Ammon's horn (tissue), 1 donor: ENCODE results near the gene TASOR2.

Experiments used
- DNase-seq: peaks from one replicate; pipeline ENCODE4 v3.0.0-alpha.2; 2016; ENCODE audit warnings: low spot score

Gene TASOR2

GRCh38 chr10:5684971-5685763 lies 529 bp downstream of the TASOR2 start:
- peak; percentile 81 for DNase-seq

GRCh38 chr10:5685764-5686240 lies 1.2 kb downstream of the TASOR2 start:
- DNase-seq, result no peak

- no peak for DNase-seq
These were observed 3.9 kb downstream of the TASOR2 start for GRCh38 chr10:5688587-5688986.

- no peak for DNase-seq
These were observed 7.1 kb downstream of the TASOR2 start for GRCh38 chr10:5691786-5692185.

- peak; percentile 24 for DNase-seq
These were observed 8.1 kb downstream of the TASOR2 start for GRCh38 chr10:5692461-5693358.

- DNase-seq, result no peak
These were observed 9.9 kb downstream of the TASOR2 start for GRCh38 chr10:5694573-5694972.

- DNase-seq, result no peak
These were observed 12.7 kb downstream of the TASOR2 start for GRCh38 chr10:5697342-5697741.

- no peak for DNase-seq
These were observed 13.4 kb downstream of the TASOR2 start for GRCh38 chr10:5698062-5698461.

- no peak for DNase-seq
These were observed 23.7 kb downstream of the TASOR2 start for GRCh38 chr10:5708356-5708755.

GRCh38 chr10:5709865-5710264 lies 25.2 kb downstream of the TASOR2 start:
- DNase-seq, result no peak

- no peak for DNase-seq
These were observed 26.2 kb downstream of the TASOR2 start for GRCh38 chr10:5710859-5711258.

GRCh38 chr10:5711642-5712041 lies 27.0 kb downstream of the TASOR2 start:
- DNase-seq, result no peak

- no peak for DNase-seq
These were observed 34.9 kb downstream of the TASOR2 start for GRCh38 chr10:5719546-5719945.

GRCh38 chr10:5720182-5720581 lies 35.5 kb downstream of the TASOR2 start:
- no peak for DNase-seq

- DNase-seq, result no peak
These were observed 39.1 kb downstream of the TASOR2 start for GRCh38 chr10:5723692-5724091.

- no peak for DNase-seq
These were observed 46.1 kb downstream of the TASOR2 start for GRCh38 chr10:5730766-5731165.

GRCh38 chr10:5731559-5731958 lies 46.9 kb downstream of the TASOR2 start:
- no peak for DNase-seq

- DNase-seq, result no peak
These were observed 47.5 kb downstream of the TASOR2 start for GRCh38 chr10:5732141-5732540.
